ENCODE data around the gene TPCN2.
"Not testable (repeated sequence)": the region's sequence is repeated elsewhere in the genome, so short reads cannot be mapped to it uniquely, and the experiment has no call there.

Gene TPCN2

GRCh38 chr11:69131644-69132300, 83.0 kb downstream of the TPCN2 start:
- H3K9me3 ChIP-seq (ENCODE audit: control insufficient read depth, insufficient read depth, low read length), result no peaks in the 10 kb centered on the region
- H3K27ac ChIP-seq (ENCODE audit: low read length), result no peak overlapping the region
- H3K36me3 ChIP-seq (ENCODE audit: control insufficient read depth, insufficient read depth, low read length), result no peaks in the 10 kb centered on the region
- H3K4me1 ChIP-seq (ENCODE audit: control insufficient read depth, insufficient read depth, low read length), result no peaks in the 10 kb centered on the region
- no CpG with 5 or more reads among the region's 15 CpGs for WGBS (ENCODE audit: insufficient coverage, insufficient read length)
- no peaks in the 10 kb centered on the region for H3K27me3 ChIP-seq (ENCODE audit: control insufficient read depth, insufficient read depth, low read length)
- no peak overlapping the region for H3K4me3 ChIP-seq (ENCODE audit: low read length)
- DNase-seq (ENCODE audit: low read depth, low spot score), result peak; percentile 95

GRCh38 chr11:69132301-69132670, 83.6 kb downstream of the TPCN2 start:
- no CpG with 5 or more reads among the region's 7 CpGs for WGBS (ENCODE audit: insufficient coverage, insufficient read length)
- H3K27me3 ChIP-seq (ENCODE audit: control insufficient read depth, insufficient read depth, low read length), result no peaks in the 10 kb centered on the region
- no peaks in the 10 kb centered on the region for H3K36me3 ChIP-seq (ENCODE audit: control insufficient read depth, insufficient read depth, low read length)
- no peak overlapping the region for H3K27ac ChIP-seq (ENCODE audit: low read length)
- no peaks in the 10 kb centered on the region for H3K9me3 ChIP-seq (ENCODE audit: control insufficient read depth, insufficient read depth, low read length)
- H3K4me1 ChIP-seq (ENCODE audit: control insufficient read depth, insufficient read depth, low read length), result no peaks in the 10 kb centered on the region
- DNase-seq (ENCODE audit: low read depth, low spot score), result no peak
- H3K4me3 ChIP-seq (ENCODE audit: low read length), result no peak overlapping the region

- Histone ChIP-seq H3K36me3 (ENCODE audit: control insufficient read depth, insufficient read depth, low read length) (no peaks in the 10 kb centered on the region), H3K4me1 (ENCODE audit: control insufficient read depth, insufficient read depth, low read length) (no peaks in the 10 kb centered on the region), H3K9me3 (ENCODE audit: control insufficient read depth, insufficient read depth, low read length) (no peaks in the 10 kb centered on the region), H3K27ac (ENCODE audit: low read length) (no peak overlapping the region), H3K27me3 (ENCODE audit: control insufficient read depth, insufficient read depth, low read length) (no peaks in the 10 kb centered on the region), H3K4me3 (ENCODE audit: low read length) (no peak overlapping the region)
- 100% methylated on average over 1 of the region's 4 CpGs for WGBS (ENCODE audit: insufficient coverage, insufficient read length)
- DNase-seq (ENCODE audit: low read depth, low spot score), result no peak
These were observed 84.5 kb downstream of the TPCN2 start for GRCh38 chr11:69133251-69133650.

- no CpG with 5 or more reads among the region's 2 CpGs for WGBS (ENCODE audit: insufficient coverage, insufficient read length)
- not testable (repeated sequence) for DNase-seq (ENCODE audit: low read depth, low spot score)
These were observed 85.5 kb downstream of the TPCN2 start for GRCh38 chr11:69134182-69134581.

GRCh38 chr11:69134957-69135356, 86.2 kb downstream of the TPCN2 start:
- Histone ChIP-seq H3K9me3 (ENCODE audit: control insufficient read depth, insufficient read depth, low read length) (no peaks in the 10 kb centered on the region), H3K4me1 (ENCODE audit: control insufficient read depth, insufficient read depth, low read length) (no peaks in the 10 kb centered on the region; the same call in 1 of the 2 replicates), H3K27ac (ENCODE audit: low read length) (no peak overlapping the region), H3K36me3 (ENCODE audit: control insufficient read depth, insufficient read depth, low read length) (no peaks in the 10 kb centered on the region), H3K27me3 (ENCODE audit: control insufficient read depth, insufficient read depth, low read length) (no peaks in the 10 kb centered on the region), H3K4me3 (ENCODE audit: low read length) (no peak overlapping the region)
- DNase-seq (ENCODE audit: low read depth, low spot score), result no peak
- WGBS (ENCODE audit: insufficient coverage, insufficient read length), result no CpG with 5 or more reads among the region's 8 CpGs

More at GRCh38 chr11:69134182-69134581, 85.5 kb downstream of the TPCN2 start:
- not testable (repeated sequence) for H3K36me3 ChIP-seq (ENCODE audit: control insufficient read depth, insufficient read depth, low read length); H3K9me3 ChIP-seq (ENCODE audit: control insufficient read depth, insufficient read depth, low read length); H3K4me1 ChIP-seq (ENCODE audit: control insufficient read depth, insufficient read depth, low read length); H3K27ac ChIP-seq (ENCODE audit: low read length); H3K27me3 ChIP-seq (ENCODE audit: control insufficient read depth, insufficient read depth, low read length); H3K4me3 ChIP-seq (ENCODE audit: low read length)

- Histone ChIP-seq H3K36me3 (ENCODE audit: control insufficient read depth, insufficient read depth, low read length) (no peaks in the 10 kb centered on the region), H3K9me3 (ENCODE audit: control insufficient read depth, insufficient read depth, low read length) (no peaks in the 10 kb centered on the region), H3K4me1 (ENCODE audit: control insufficient read depth, insufficient read depth, low read length) (no peaks in the 10 kb centered on the region; the same call in 1 of the 2 replicates), H3K27ac (ENCODE audit: low read length) (no peak overlapping the region), H3K4me3 (ENCODE audit: low read length) (no peak overlapping the region), H3K27me3 (ENCODE audit: control insufficient read depth, insufficient read depth, low read length) (no peaks in the 10 kb centered on the region)
- no peak for DNase-seq (ENCODE audit: low read depth, low spot score)
- WGBS (ENCODE audit: insufficient coverage, insufficient read length), result no CpG with 5 or more reads among the region's 14 CpGs
These were observed 87.0 kb downstream of the TPCN2 start for GRCh38 chr11:69135420-69136363.

GRCh38 chr11:69136471-69136870, 87.7 kb downstream of the TPCN2 start:
- no peak for DNase-seq (ENCODE audit: low read depth, low spot score)
- no peaks in the 10 kb centered on the region; the same call in 1 of the 2 replicates for H3K4me1 ChIP-seq (ENCODE audit: control insufficient read depth, insufficient read depth, low read length)
- no peak overlapping the region for H3K4me3 ChIP-seq (ENCODE audit: low read length)
- H3K36me3 ChIP-seq (ENCODE audit: control insufficient read depth, insufficient read depth, low read length), result no peaks in the 10 kb centered on the region
- H3K9me3 ChIP-seq (ENCODE audit: control insufficient read depth, insufficient read depth, low read length), result no peaks in the 10 kb centered on the region
- H3K27me3 ChIP-seq (ENCODE audit: control insufficient read depth, insufficient read depth, low read length), result no peaks in the 10 kb centered on the region
- no CpG with 5 or more reads among the region's 9 CpGs for WGBS (ENCODE audit: insufficient coverage, insufficient read length)
- H3K27ac ChIP-seq (ENCODE audit: low read length), result no peak overlapping the region

GRCh38 chr11:69137151-69137844, 88.6 kb downstream of the TPCN2 start:
- no peaks in the 10 kb centered on the region for H3K9me3 ChIP-seq (ENCODE audit: control insufficient read depth, insufficient read depth, low read length)
- H3K36me3 ChIP-seq (ENCODE audit: control insufficient read depth, insufficient read depth, low read length), result no peaks in the 10 kb centered on the region
- no peak for DNase-seq (ENCODE audit: low read depth, low spot score)
- WGBS (ENCODE audit: insufficient coverage, insufficient read length), result no CpG with 5 or more reads among the region's 8 CpGs
- H3K27me3 ChIP-seq (ENCODE audit: control insufficient read depth, insufficient read depth, low read length), result no peaks in the 10 kb centered on the region
- no peak overlapping the region for H3K4me3 ChIP-seq (ENCODE audit: low read length)
- H3K27ac ChIP-seq (ENCODE audit: low read length), result no peak overlapping the region
- H3K4me1 ChIP-seq (ENCODE audit: control insufficient read depth, insufficient read depth, low read length), result no peaks in the 10 kb centered on the region; the same call in 1 of the 2 replicates

GRCh38 chr11:69138265-69138664, 89.5 kb downstream of the TPCN2 start:
- H3K36me3 ChIP-seq (ENCODE audit: control insufficient read depth, insufficient read depth, low read length), result no peaks in the 10 kb centered on the region
- no peak overlapping the region for H3K27ac ChIP-seq (ENCODE audit: low read length)
- no peaks in the 10 kb centered on the region for H3K9me3 ChIP-seq (ENCODE audit: control insufficient read depth, insufficient read depth, low read length)
- no peaks in the 10 kb centered on the region; the same call in 1 of the 2 replicates for H3K4me1 ChIP-seq (ENCODE audit: control insufficient read depth, insufficient read depth, low read length)
- no peaks in the 10 kb centered on the region for H3K27me3 ChIP-seq (ENCODE audit: control insufficient read depth, insufficient read depth, low read length)
- no peak for DNase-seq (ENCODE audit: low read depth, low spot score)
- no peak overlapping the region for H3K4me3 ChIP-seq (ENCODE audit: low read length)
- WGBS (ENCODE audit: insufficient coverage, insufficient read length), result no CpG with 5 or more reads among the region's 3 CpGs

- H3K36me3 ChIP-seq (ENCODE audit: control insufficient read depth, insufficient read depth, low read length); H3K4me3 ChIP-seq (ENCODE audit: low read length); H3K27ac ChIP-seq (ENCODE audit: low read length); H3K4me1 ChIP-seq (ENCODE audit: control insufficient read depth, insufficient read depth, low read length); H3K27me3 ChIP-seq (ENCODE audit: control insufficient read depth, insufficient read depth, low read length); DNase-seq (ENCODE audit: low read depth, low spot score); H3K9me3 ChIP-seq (ENCODE audit: control insufficient read depth, insufficient read depth, low read length): not testable (repeated sequence)
- WGBS (ENCODE audit: insufficient coverage, insufficient read length), result no CpG with 5 or more reads among the region's 7 CpGs
These were observed 91.4 kb downstream of the TPCN2 start for GRCh38 chr11:69140161-69140560.

Measured in iPS DF 6.9 (cell line).